NCI-H2107 treated with DMSO at 0.1 percent for 48 hours (cell line): ENCODE results near the gene SH3RF3.
A peak's percentile ranks its signal among the peaks of the same experiment; 100 is the strongest.
"Not testable (repeated sequence)": the region's sequence is repeated elsewhere in the genome, so short reads cannot be mapped to it uniquely, and the experiment has no call there.

ENCODE experiments used
- DNase-seq: peaks from one replicate; lab custom pipeline; 2025; ENCODE audit not compliant: unreplicated experiment; lab: John Stamatoyannopoulos, UW

The SH3RF3 gene

DNA sequence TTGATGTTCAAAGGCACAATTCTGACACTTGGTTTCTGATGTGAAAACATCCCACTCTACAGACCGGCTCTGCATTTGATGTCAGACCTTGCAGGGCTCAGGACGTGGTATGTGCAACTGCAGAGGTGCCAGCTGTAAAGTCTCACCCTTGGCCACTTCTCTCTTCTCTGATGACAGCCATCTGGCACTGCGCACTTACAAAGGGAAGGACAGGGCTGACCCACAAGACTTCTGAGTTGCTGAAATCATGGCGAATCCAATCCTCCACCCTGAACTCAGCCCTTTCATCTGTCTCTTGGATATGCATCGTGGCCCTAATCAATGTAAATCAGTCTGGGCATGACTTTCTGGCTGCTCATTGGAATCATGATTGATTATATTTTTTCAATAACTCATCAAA is 402.2 kb downstream of the SH3RF3 start:
- no peak for DNase-seq

GRCh38 chr2:109531896-109532727 is 403.1 kb downstream of the SH3RF3 start:
- no peak for DNase-seq

DNA sequence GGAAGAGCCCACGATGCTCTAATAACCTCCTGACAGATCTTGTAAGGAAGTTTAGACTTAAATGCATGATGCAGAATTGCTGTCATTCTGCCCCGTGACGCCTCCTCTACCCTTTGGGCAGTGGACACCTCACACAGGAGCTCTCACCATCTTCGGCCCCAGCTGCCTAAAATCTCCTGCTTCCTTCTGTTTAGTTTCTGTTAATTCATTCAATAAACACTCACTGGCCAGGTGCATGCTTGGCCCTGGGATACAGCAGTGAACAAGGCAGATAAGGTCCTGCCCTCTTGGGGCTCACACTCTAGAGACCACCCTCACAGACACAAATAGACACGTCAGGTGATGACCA is 403.7 kb downstream of the SH3RF3 start:
- DNase-seq, result no peak

GRCh38 chr2:109533823-109534222 is 404.8 kb downstream of the SH3RF3 start:
- DNase-seq, result no peak

- no peak for DNase-seq
Observed at GRCh38 chr2:109535217-109535946, 406.4 kb downstream of the SH3RF3 start.

- DNase-seq, result not testable (repeated sequence)
Observed at GRCh38 chr2:109536556-109536955, 407.6 kb downstream of the SH3RF3 start.

GRCh38 chr2:109537565-109538222 is 408.7 kb downstream of the SH3RF3 start:
- DNase-seq, result no peak

DNA sequence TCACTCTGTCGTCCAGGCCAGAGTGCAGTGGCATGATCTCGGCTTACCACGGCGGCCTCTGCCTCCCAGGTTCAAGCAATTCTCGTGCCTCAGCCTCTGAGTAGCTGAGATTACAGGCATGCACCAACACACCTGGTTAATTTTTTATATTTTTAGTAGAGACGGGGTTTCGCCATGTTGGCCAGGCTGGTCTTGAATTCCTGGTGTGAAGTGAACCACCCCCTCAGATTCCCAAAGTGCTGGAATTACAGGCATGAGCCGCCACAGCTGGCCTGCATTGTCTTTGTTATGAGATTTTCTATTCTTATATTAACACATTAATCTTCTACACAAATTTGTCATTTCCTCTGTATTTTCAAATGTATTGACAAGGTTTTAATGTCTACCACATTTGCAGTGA is 409.5 kb downstream of the SH3RF3 start:
- DNase-seq, result no peak

GRCh38 chr2:109542384-109542783 is 413.4 kb downstream of the SH3RF3 start:
- DNase-seq, result no peak

GRCh38 chr2:109545828-109546713 is 417.1 kb downstream of the SH3RF3 start:
- DNase-seq, result peak; percentile 3

GRCh38 chr2:109547280-109547679 is 418.3 kb downstream of the SH3RF3 start:
- DNase-seq, result no peak

GRCh38 chr2:109549016-109549590 is 420.1 kb downstream of the SH3RF3 start:
- no peak for DNase-seq
